COLO829 (cell line): ENCODE measurements around the gene FGD5.
"Not testable (repeated sequence)": the region's sequence is repeated elsewhere in the genome, so short reads cannot be mapped to it uniquely, and the experiment has no call there.

Source experiments
- DNase-seq: peaks from one replicate; pipeline ENCODE4 v3.0.0; 2012; ENCODE audit warnings: low spot score

The FGD5 gene

DNA sequence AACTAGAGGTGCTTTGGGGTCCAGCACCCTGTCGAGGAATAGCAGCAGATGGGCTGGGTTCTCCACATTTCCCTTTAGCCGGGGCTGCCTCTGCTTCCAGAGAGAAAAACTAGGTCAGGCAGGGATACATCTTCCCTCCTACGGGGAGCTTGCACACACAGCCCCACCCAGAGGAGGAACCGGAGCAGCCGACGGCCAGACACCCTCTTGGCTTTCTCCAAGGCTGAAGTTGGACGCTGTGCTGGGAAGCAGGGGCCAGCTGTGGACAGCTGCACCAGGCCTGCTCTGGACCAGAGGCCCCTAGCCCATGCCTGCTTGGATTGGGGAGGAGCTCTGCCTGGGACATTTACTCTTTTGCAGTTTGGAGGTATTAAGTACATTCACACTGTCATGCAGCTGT, 84.0 kb downstream of the FGD5 start:
- DNase-seq: no peak

- DNase-seq: not testable (repeated sequence)
Measured at GRCh38 chr3:14903501-14903900, 84.7 kb downstream of the FGD5 start.

GRCh38 chr3:14905055-14905657, 86.4 kb downstream of the FGD5 start:
- DNase-seq: no peak

GRCh38 chr3:14906355-14906971, 87.7 kb downstream of the FGD5 start:
- DNase-seq: peak; percentile 70

- no peak for DNase-seq
Measured at GRCh38 chr3:14907043-14907966, 88.5 kb downstream of the FGD5 start.

DNA sequence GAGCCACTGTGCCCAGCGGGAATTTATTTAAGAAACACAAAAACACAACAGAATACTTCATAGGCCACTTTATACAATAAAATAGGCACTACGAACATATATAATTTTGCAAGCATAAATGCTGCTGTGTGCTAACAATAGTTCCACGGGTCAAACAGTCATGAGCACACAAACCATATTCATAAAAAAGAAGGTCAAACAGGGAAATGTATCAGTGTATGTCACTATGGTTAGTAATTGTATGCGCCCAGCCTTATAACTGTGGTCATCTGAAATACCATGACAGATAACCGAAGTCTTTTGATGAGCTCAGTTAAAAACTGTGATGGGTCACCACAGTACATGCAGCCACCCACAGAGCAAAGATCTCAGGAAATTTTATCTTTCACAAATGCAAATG, 90.5 kb downstream of the FGD5 start:
- no peak for DNase-seq

DNA sequence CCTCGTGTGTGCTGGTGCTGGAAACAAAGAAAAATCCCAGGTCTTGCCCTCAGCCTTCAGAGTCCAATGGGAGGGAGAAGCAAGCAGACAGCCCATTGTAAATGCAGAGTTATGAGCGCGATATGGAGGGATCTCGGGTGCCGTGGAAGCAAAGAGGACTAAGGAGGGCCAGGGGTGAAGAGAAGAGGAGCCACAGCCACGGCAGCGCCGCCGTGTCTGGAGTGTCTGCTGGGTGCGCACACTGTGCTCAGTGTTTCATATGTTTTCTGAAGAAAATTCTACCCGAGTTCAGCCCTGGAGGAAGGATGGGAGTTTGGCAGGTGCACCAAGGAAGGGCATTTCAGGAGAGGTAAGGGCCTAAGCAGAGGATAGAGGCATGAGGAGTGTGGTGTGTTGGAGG, 92.9 kb downstream of the FGD5 start:
- DNase-seq: no peak

GRCh38 chr3:14913071-14913925, 94.5 kb downstream of the FGD5 start:
- no peak for DNase-seq

GRCh38 chr3:14913926-14914778, 95.4 kb downstream of the FGD5 start:
- no peak for DNase-seq

GRCh38 chr3:14914779-14915117, 96.0 kb downstream of the FGD5 start:
- no peak for DNase-seq

DNA sequence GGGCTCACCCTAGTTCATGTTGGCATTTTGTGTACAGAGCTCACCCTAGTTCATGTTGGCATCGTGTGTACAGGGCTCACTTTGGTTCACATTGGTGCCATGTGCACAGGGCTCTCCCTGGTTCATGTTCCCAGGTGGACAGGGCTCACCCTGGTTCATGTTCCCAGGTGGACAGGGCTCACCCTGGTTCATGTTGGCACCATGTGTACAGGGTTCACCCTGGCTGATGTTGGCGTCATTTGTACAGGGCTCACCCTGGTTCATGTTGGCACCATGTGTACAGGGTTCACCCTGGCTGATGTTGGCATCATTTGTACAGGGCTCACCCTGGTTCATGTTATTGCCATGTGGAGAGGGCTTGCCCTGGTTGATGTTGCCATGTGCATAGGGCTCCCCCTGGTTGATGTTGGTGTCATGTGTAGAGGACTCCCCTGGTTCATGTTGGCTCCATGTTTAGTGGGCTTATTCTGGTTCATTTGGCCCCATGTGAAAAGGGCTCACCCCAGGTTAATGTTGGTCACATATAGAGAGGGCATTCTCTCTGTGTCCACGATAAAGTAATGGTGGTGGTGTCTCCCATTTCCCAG, 97.0 kb downstream of the FGD5 start:
- DNase-seq: no peak

GRCh38 chr3:14918356-14918860, 99.6 kb downstream of the FGD5 start:
- DNase-seq: no peak

DNA sequence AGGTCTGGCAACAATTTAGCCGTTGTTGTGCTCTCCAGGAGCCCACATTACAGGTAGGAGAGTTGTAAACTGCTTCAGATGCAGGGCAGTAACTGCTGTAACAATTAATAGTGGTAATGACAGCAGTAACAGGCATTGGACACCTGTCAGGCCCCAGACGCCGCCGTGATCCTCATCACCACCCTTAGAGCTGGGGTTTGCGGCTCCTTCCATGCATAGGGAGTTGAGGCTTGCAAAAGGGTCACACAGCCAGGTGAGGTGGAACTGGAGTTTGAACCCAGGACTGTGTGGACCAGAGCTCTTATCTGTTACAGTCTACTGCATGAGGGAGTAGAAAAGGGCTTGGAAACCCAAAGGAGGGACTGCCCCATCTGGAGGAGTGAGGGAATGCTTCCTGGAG, 101.8 kb downstream of the FGD5 start:
- DNase-seq: no peak

- DNase-seq: peak; percentile 56
Measured at GRCh38 chr3:14921034-14921616, 102.4 kb downstream of the FGD5 start.

DNA sequence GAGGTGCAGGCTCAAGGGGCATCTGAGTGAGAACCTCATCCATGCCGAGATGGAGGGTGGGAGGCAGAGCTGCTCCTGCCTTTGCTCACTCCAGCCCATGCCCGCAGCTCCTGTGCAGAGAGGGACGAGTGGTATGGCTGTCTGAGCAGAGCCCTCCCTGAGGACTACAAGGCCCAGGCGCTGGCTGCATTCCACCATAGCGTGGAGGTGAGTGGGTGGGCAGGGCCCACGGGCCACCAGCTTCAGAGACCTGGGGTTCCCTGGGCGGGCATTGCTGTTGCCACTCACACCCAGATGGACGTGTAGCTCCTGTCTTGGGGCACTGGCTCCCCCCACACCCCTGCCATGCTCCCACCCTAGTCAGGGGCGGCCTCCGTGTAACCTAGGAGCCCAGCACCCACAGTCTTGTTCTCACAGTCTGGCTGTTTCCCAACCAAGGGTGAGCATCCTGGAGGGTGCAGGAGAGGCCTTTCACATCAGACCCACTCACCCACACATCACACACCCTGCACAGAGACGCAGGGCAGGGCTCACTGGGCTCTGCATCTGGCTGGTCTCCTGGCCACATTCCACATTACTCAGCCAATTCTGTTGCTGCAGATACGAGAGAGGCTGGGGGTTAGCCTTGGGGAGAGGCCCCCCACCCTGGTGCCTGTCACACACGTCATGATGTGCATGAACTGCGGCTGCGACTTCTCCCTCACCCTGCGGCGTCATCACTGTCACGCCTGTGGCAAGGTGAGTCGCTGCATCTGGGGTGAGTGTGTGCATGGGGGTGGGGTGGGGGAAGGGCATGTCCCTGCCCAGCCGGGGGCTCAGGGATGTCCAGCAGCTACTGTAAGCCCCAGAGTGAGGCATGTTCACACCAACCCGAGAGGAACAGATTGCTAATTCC, 103.3 kb downstream of the FGD5 start:
- DNase-seq: no peak

- no peak for DNase-seq
Measured at GRCh38 chr3:14922863-14923262, 104.1 kb downstream of the FGD5 start.

DNA sequence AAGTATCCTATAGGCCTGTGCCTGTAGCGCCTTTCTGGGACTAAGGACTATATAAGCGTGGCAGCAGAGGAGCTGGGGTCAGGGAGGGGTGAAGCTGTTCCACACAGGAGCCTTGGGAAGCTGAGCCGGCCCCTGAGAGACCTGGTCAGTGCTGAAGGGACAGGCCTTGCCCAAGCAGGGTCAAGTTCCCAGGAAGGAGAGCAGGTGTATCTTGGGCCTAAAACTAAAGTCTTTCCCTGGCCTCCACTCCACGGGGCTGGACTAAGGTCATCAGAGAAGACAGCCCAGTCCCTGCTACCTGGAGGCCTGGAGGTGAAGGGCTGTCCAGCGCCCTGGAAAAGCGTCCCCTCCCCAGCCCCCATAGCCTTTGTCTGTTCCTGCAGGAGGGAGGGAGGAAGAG, 104.7 kb downstream of the FGD5 start:
- DNase-seq: no peak

DNA sequence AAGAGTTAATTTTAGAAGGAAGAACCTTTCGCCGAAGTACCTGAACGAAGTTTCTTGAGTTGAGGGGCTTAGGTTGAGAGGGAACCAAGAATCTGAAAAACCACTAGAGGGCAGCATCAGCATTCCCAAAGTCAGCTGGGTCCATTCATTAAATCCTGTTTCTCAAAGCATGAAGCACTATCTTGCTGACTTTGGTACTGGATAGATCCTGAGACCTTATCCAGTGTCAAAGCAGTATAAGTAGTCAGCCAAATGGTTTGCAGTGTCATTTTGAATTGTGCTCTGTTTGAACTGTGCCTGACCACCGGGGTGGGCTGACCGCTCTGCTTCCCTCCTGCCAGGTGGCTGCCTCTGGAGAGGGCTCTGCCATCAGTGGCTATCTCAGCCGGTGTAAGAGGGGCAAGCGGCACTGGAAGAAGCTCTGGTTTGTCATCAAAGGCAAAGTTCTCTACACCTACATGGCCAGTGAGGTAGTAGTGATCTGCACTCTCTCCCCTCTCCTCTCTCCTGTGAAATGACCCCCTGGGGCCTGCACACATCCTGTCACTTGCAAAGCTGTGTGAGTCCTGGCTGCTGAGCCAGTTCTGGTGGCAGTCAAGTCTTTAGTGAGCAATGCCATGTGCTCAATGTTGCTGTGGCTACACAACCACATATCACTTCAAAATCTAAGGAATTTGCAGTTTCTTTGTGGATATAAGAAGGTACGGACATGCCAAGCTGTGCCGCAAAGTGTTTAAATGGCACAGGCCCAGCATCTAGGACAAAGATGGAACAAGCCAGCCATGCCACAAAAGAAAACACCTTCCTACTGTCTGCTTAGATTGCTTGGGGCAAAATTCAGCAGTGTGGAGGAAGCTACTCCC, 107.2 kb downstream of the FGD5 start:
- peak; percentile 48 for DNase-seq
